ENCODE results near the gene EXD3. TPM values are rescaled to one million over a fixed set of nuclear protein-coding genes. Genes with fewer than 3 reads are reported as not detected.

The EXD3 gene
- total and polyA plus RNA-seq, 2 of the 13 experiments (the other 11 are each of a cell fraction or from before 2014, with no cell fraction given): 2.7 to 4.8 TPM

GRCh38 chr9:137406876-137407589 is 15.9 kb downstream of the EXD3 start:
- ATAC-seq: peak; percentile 90
- in situ Hi-C loops (cut with HindIII; ENCODE audit: extremely low pct_ligation_motif_present, low pct_unique_long_range_greater_than_20kb): loop anchor here (5.0 kb wide), 1 partner anchor 115 kb away; no protein-coding TSS in a partner anchor
- TF ChIP-seq AHDC1 (CRISPR knock-in tag; IDR thresholded peaks at IDR 0.05; ENCODE audit: borderline replicate concordance) (no peak), POGZ (CRISPR knock-in tag; IDR thresholded peaks at IDR 0.05) (0 out of 2 replicates have a peak, but pooled peaks have one; percentile 49), CEBPB (IDR thresholded peaks at IDR 0.05; ENCODE audit: borderline replicate concordance, low read depth, low read length) (no peak), ZNF17 (CRISPR knock-in tag; IDR thresholded peaks at IDR 0.05) (no peak), ZBTB7B (CRISPR knock-in tag; IDR thresholded peaks at IDR 0.05) (peak; percentile 87; the same call in 1 of the 2 replicates), ZNF788 (CRISPR knock-in tag; IDR thresholded peaks at IDR 0.05; ENCODE audit: borderline replicate concordance) (no peak), HHEX (CRISPR knock-in tag; IDR thresholded peaks at IDR 0.05) (no peak), ZFYVE20 (CRISPR knock-in tag; IDR thresholded peaks at IDR 0.05; ENCODE audit: borderline replicate concordance, low read depth) (no peak), ZNF513 (CRISPR knock-in tag; conservative IDR thresholded peaks at IDR 0.05) (no peak), SALL2 (CRISPR knock-in tag; IDR thresholded peaks at IDR 0.05) (peak; percentile 71; the same call in 1 of the 2 replicates), ZFP90 (CRISPR knock-in tag; IDR thresholded peaks at IDR 0.05; ENCODE audit: borderline replicate concordance) (peak; percentile 29; the same call in 1 of the 2 replicates), SMARCE1 (IDR thresholded peaks at IDR 0.05; ENCODE audit: borderline replicate concordance) (no peak), STAG1 (CRISPR knock-in tag; IDR thresholded peaks at IDR 0.05) (peak; percentile 86), ZNF724P (CRISPR knock-in tag; IDR thresholded peaks at IDR 0.05; ENCODE audit: borderline replicate concordance) (peak; percentile 54; the same call in 1 of the 2 replicates), ZNF383 (CRISPR knock-in tag; IDR thresholded peaks at IDR 0.05; ENCODE audit: borderline replicate concordance) (0 out of 2 replicates have a peak, but pooled peaks have one; percentile 41), TRIM22 (IDR thresholded peaks at IDR 0.05) (no peak)

More at GRCh38 chr9:137406876-137407589, 15.9 kb downstream of the EXD3 start:
- BruUV-seq (replicated peaks): no TSS peak
- Histone ChIP-seq H3K4me2 (ENCODE audit: low read depth, low read length) (peak overlapping the region; percentile 78), H3K4me3 (replicated peaks in 1 of 3; ENCODE audit: insufficient read depth in 1 of 3, low read depth in 2 of 3, low read length in 3 of 3) (peak overlapping the region; percentile 50 to 69 (median 57)), H2AFZ (ENCODE audit: low read length) (no peak overlapping the region), H3K9me3 (ENCODE audit: low read length) (no peaks in the 10 kb centered on the region), H3K27me3 (ENCODE audit: control insufficient read depth in 1 of 2, insufficient read depth in 2 of 2, low read length in 2 of 2) (no peaks in the 10 kb centered on the region), H3K9ac (ENCODE audit: insufficient read depth, low read depth, low read length) (peak overlapping the region; percentile 52), H3K27ac (ENCODE audit: extremely low read length, insufficient read depth, low read length) (no peak overlapping the region), H3K79me2 (ENCODE audit: insufficient read depth, low read length) (no peaks in the 10 kb centered on the region), H4K20me1 (ENCODE audit: insufficient read depth, low read length) (no peaks in the 10 kb centered on the region), H3K36me3 (replicated peaks in 1 of 2; ENCODE audit: control insufficient read depth in 1 of 2, insufficient read depth in 2 of 2, low read length in 2 of 2) (no peaks in the 10 kb centered on the region), H3K4me1 (ENCODE audit: insufficient read depth, low read length) (peaks cover 13% of the 10 kb centered on the region)
- intact Hi-C loops (cut with micrococcal nuclease; ENCODE audit: unreplicated experiment): loop anchor here (10.0 kb wide), 1 partner anchor 102 kb away; the partner anchor contains the start of gene NRARP
- FAIRE-seq: no peak
- DNase-seq (ENCODE audit: low spot score): peak; percentile 42
- WGBS (ENCODE audit: low lambda C conversion rate): 0% methylated on average over 3 of the region's 63 CpGs
- ChIA-PET CTCF (ENCODE audit: low intra/inter-chr PET ratio, low total read pairs) (interaction anchor here (1.2 to 1.3 kb wide), 2 partner anchors 112 to 120 kb away, joined by 3 to 7 read pairs; no protein-coding TSS in a partner anchor), POLR2A (no interaction called here)
